SIG-M5 (cell line): ENCODE data around the gene HOXA11.

Source experiments
- DNase-seq: peaks from one replicate; lab custom pipeline; 2025; lab: John Stamatoyannopoulos, UW

HOXA11 gene

DNA sequence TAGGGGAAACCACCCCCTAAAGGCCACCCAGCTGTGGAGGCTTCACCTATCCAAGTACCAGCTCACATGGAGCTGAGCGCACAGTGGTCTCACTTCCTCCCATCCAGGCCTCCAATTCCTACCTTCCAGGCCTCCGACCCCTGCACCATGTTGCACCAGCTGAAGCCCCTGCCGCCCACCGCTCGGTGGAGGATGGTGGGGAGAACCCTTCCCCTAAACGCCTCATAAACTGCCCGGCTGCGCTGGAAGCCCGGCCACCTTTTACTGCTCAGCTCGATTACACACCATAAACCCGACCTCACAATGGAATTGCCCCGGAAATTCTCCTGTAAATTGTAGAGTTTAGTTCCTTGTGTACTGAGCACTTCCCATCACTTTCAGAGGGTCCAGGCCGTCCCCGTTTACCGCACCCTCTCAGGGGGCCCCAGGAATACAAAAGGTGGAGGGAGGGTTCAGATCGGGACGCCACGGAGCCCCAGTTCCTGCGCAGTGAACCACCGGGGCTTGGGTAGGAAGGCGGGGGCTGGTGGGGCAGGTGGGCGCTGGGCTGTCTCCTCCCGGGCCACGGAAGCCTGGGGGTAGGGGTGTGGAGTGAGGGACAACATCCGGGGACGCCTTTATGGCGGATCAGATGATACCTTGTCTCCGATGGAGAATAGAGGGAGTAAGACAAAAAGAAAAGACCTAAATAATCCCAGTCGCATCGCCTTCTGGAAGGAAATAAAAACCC is 27.2 kb downstream of the HOXA11 start:
- DNase-seq = no peak

DNA sequence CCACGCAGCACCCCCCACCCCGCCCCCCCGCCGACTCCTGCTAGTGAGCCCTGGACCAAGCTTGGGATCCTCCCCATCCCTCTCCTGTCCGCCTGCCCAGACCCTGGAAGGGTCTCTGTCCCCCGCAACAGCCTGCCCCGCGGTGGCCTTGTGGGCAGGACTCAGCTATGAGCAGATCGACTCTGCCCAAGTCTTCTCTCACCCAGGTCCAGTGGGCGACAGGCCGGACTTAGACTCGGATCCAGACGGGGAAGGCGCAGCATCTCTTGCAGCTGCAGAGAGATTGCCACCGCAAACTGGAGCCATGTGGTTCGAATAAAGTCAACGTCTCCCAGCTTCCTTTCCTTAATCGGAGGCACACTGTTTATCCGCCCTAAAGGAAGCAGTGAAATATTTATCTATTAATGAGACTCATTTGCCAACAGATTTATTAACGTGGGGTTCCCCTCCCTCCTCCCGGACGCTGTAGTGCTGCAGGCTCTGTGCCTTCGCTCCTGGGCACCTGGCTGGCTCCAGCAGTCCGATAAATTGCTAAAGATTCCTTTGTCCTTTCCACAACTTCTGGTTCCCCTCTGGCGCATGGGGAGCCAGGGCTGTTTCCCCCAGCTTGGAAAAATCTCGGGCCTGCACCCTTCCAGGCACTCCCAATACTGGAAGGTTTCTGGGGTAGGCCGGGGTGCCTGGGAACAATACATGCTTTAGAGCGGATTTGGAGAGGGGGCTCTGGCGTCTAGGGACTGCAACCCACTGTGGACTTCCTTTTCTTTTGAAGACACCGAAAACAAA is 27.9 kb downstream of the HOXA11 start:
- DNase-seq = no peak

GRCh38 chr7:27156508-27156898 is 28.5 kb downstream of the HOXA11 start, which contains the start of gene HOXA7:
HOXA7 (minus strand) TSS chr7:27156675; CDS start chr7:27156545, 130 bp downstream.
- DNase-seq = no peak

GRCh38 chr7:27155816-27156507 is 29.1 kb downstream of the HOXA11 start:
- DNase-seq = no peak

- no peak for DNase-seq
These were observed 29.9 kb downstream of the HOXA11 start for GRCh38 chr7:27154901-27155815.

GRCh38 chr7:27154369-27154768 is 30.7 kb downstream of the HOXA11 start:
- no peak for DNase-seq

DNA sequence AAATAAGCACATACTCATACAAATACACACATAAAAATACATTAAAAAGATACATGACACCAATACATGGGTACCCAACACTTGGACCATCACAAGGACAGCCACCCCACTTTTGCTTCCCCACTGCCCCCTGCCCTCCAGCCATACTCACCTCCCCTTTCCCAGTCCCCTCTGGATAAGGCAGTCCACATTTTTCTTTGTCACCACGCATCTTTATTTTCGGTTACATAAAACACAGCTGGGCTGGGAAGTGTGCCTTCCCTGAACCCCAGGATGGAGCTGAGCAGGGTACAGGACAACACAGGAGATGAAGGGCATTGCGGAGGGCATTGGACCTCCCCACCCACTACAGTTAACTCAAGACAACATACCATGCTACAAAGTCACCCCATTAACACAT is 31.5 kb downstream of the HOXA11 start:
- DNase-seq = no peak

- DNase-seq = no peak
These were observed 32.1 kb downstream of the HOXA11 start for GRCh38 chr7:27152816-27153442.

- DNase-seq = no peak
These were observed 32.9 kb downstream of the HOXA11 start, which contains the start of gene HOXA3 for GRCh38 chr7:27151931-27152815. HOXA3 (minus strand) TSS chr7:27152583; CDS start chr7:27110640, 41,943 bp downstream.

GRCh38 chr7:27151341-27151930 is 33.6 kb downstream of the HOXA11 start:
- no peak for DNase-seq

DNA sequence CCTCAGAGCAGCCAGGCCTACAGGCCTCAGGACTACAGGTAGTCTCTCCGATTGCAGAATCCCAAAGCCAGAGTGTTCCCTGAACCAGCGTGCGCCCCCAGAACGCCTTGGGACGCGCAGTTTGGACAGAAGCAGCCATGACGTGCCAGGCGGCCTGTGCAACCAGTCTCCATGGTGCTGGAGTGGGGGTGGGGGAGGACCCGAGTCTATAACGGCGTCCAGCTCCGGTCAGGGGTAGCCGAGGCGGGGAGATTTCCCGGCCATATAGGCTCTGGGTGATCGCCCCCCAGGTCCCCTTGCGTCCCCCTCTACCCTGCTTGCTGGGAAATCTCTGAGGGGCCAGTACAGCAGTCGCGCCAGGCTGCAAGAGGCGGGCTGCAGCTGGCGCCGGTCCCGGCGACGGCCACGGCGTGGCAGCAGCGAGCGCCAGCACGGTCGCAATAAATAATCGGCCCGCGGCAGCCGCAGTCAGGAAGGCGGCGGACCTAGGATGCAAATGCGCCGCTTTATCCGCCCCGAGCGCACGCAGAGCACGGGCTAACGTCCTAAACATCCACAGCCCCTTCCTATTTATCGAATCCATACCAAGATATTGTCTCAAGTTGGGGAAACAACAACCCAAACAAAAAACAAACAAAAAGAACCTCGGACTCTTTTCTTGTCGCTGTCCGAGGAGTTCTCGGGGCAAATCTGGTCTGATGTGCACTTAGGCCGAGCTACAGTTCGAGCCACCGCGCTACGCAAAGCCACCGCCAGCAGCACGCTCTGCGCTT is 34.3 kb downstream of the HOXA11 start:
- DNase-seq = no peak

GRCh38 chr7:27149842-27150567 is 35.0 kb downstream of the HOXA11 start:
- no peak for DNase-seq

DNA sequence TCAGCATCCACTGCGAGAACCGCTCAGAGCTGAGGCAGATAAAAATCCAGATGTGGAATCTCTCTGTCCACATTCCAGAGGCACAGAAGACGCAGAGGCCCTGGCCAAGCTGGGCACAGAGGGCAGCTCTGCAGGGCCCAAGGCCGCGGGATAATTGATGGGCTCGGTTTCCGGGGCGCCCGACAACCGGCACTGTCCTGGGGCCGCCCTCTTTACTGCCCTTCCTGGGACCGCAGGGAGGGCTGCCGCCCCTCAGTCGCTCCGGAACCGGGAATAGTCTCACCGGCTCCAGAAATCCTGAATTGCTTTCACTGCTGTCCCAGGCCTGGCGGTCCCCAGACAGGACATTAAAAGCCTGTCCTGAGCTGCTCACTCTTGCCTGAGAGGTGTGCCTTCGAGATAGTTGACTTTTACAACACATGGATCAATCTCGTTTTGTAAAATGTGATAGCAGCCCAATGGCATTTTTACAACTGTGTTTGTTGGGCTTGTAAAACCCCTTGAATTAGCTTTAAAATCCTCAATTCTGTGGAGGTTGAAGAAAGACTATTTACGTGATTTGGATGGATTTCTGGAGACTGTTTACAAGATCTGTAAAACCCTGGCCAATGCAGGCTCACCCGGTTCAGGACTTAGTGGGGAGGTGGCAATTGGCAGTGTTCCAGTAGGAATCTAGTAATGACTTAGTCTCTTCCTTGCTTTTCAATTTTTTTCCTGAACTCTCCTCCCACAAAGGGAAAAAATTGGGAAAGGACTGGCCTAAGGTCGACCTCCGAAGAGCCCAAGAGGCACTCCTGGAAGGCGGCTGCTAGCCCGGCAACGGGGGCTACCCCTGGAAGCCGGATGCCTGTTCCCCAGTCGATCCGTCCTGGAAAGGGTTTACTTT is 36.0 kb downstream of the HOXA11 start:
- no peak for DNase-seq

GRCh38 chr7:27148031-27148755 is 36.8 kb downstream of the HOXA11 start:
- DNase-seq = no peak

DNA sequence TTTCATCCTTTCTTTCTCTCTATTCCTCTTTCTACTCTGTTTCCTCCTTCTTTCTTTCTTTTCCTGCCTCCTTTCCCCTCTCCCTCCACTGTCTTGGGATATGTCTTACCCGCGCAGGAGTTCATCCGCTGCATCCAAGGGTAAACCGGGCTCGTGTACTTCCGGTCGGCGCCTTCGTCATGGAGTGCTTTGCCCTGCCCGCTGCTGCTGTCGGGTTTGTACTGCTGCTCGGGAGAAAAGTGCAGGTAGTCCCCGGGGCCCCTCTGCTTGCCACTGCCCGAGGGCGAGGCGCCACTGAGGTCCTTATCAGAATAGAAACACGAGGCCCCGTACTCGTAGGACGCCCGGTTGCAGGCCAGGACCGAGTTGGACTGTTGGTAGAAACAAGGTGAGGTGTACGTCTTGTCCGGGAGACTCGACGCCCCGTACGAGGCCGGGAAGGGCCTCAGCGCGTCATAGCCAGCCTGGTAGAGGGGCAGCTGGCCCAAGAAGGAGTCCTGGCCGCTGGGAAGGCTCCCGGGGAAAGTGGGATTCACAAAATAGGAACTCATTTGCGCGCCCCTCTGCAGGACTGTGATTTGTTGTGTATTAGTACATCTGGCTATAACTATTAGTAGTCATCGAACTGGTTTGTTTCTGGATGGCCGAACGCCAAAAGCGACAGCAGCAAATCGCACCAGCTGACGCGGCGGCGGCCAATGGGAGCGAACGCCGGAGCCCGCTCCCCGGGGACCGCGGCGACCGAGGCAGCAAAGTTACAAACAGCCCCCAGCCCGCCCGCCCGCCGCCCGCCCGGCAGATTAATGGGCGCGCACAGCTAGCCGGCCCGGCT is 37.6 kb downstream of the HOXA11 start, which contains the start of gene HOXA6:
TSS of gene HOXA6 (minus strand) at position 576 of the 832 bp plus-strand sequence. CDS start at position 551, 25 bp downstream.
- no peak for DNase-seq
